ENCODE measurements around the gene ACTR6. TPM values are rescaled to one million over a fixed set of nuclear protein-coding genes. Genes with fewer than 3 reads are reported as not detected.

Gene ACTR6
- 21.8 and 27.2 TPM in 2 replicates for total RNA-seq (2014; rRNA removed; shearing (Covaris generic))

GRCh38 chr12:100200463-100201181 is at the start of gene ACTR6:
TSS of gene ACTR6 (plus strand) at chr12:100200815. CDS start at chr12:100200852, 37 bp downstream.

DNA sequence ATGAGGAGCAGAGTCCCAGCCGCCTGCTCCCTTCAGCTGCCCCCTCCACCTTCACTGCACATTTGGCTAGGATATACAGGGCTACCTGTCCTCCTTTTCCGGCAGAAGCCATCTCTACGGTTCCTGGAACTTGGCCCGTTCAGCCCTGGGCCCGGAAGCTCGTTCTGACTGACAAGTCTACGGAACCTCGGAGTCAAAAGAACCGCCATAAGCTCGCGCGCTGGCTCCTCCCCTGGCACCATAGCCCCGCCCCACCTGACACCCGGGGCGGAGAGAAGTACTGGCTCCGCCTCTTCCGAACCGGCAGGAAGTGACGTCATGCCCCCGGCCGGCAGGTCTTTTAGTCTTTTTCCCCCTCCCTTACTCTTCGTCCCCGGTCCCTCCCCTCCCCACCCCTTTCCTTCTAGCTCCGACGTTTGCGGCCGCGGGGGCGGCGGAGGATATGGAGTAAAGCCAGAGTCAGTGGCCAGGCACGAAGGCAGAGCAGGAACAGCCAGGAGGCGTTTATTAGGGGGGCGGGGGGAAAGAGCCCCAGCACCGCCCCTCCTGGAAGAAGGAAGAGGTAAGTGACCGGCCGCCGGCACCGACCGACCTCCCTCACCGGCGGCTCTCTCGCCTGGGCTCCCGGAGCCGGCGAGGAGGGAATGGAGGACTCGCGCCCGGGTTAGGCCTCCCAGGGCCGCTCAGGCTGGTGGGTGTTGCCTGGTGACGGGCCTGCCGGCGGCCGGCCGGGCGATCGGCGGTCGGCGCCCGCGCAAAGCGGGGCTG is 66.4 kb downstream of the ACTR6 start, which contains the start of the genes DEPDC4 and SCYL2:
Gene DEPDC4, minus strand, starts transcription at position 245 of the 768 bp plus-strand sequence. Its CDS starts 3 bp downstream, at position 242.
Gene SCYL2, plus strand, starts transcription at position 343 of the 768 bp plus-strand sequence. CDS start 15,794 bp downstream, outside the sequence.

Small RNA genes within 50 kb of the gene (small RNA-seq; reads per million reads assigned to genes)
- gene MIR1827 (not detected), gene RF00019 (not detected), gene RN7SL176P (not detected)

Other genes starting within 250 kb of the ACTR6 start
- 0.85 TPM in 1 of 2 replicates, not detected in the other for gene ANKS1B, start 215.9 kb upstream of the ACTR6 start, total RNA-seq (2014; rRNA removed; shearing (Covaris generic))
- 17.9 and 20.0 TPM in 2 replicates for gene BLTP3B, start 57.9 kb upstream of the ACTR6 start, total RNA-seq (2014; rRNA removed; shearing (Covaris generic))
- gene DEPDC4, start 66.3 kb downstream of the ACTR6 start, total RNA-seq (2014; rRNA removed; shearing (Covaris generic)), result 0.66 and 3.0 TPM in 2 replicates
- gene SCYL2, start 66.4 kb downstream of the ACTR6 start, total RNA-seq (2014; rRNA removed; shearing (Covaris generic)), result 17.3 and 25.8 TPM in 2 replicates
- gene SLC17A8, start 156.3 kb downstream of the ACTR6 start, total RNA-seq (2014; rRNA removed; shearing (Covaris generic)), result not detected in 2 replicates

All from A375 (cell line).